HG03064 (cell line): Measurements from ENCODE around the gene PTPN1.
"Not testable (repeated sequence)": the region's sequence is repeated elsewhere in the genome, so short reads cannot be mapped to it uniquely, and the experiment has no call there.

Source experiments
- ATAC-seq: cut with Tn5 transposase; IDR thresholded peaks from one replicate; pipeline ENCODE4 v1.9.1; 2021; ENCODE audit warnings: low read depth; ENCODE audit not compliant: unreplicated experiment

The PTPN1 gene

DNA sequence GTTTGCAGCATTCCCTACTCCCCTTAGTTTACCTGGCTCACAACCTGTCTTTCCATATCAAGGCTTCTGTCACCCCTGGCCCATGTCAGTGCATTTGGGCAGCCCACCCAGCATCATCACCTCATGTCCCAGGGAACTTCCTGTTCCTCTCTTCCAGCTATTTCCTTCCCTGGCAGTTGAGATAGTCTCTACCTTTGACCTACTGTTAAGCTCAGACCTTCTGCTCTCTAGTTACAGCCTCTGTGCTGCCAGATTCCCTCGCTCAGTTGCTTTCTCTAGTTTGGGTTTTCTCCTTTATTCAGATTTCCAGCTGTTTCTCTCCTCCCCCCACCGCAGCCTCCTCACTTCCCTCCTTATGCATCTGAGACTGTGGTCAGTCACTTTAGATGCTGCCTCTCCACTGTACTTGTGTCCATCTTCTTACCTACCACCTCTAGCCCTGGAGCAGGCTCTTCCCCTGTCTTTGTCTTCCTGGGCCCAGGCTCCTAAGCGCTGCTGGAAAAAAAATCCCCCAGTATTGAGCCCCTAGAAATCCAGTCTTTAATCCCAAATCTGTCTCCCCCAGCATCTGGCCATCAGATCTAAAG lies 16.3 kb downstream of the PTPN1 start:
- no peak for ATAC-seq

DNA sequence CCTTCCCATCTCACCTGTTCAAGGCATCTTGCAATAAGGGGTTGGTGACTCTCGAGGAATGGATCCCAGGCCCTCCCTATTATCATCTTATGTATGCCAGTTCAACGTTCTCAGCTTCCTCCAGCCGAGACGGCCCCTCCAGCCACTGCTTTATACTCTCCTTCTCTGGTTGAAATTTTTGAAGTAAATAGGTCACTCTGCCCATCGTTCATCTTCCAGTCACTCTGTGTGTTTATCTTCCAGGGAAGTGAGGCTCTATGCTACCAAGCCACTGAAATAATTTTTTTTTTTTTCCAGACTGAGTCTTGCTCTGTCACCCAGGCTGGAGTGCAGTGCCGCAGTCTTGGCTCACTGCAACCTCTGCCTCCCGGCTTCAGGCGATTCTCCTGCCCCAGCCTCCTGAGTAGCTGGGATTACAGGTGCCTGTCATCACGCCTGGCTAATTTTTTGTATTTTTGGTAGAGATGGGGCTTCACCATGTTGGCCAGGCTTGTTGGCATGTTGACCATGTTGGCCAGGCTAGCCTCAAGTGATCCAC lies 17.0 kb downstream of the PTPN1 start:
- ATAC-seq = no peak

DNA sequence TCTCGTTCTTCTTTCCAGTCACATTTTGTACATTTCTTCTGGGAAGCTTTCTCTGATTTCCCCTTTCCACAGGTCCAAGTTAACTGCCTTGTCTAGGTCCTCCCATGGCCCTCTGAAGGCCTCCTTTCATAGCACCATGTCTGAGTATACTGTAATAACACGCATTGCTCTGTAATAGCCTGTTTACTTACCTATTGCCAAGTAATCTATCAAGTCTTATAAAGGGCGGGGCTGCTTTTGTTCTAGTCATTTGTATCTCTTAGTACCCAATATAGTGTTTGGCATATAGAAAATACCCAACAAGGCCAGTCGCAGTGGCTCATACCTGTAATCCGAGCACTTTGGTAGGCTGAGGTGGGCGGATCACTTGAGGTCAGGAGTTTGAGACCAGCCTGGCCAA lies 17.9 kb downstream of the PTPN1 start:
- no peak for ATAC-seq

DNA sequence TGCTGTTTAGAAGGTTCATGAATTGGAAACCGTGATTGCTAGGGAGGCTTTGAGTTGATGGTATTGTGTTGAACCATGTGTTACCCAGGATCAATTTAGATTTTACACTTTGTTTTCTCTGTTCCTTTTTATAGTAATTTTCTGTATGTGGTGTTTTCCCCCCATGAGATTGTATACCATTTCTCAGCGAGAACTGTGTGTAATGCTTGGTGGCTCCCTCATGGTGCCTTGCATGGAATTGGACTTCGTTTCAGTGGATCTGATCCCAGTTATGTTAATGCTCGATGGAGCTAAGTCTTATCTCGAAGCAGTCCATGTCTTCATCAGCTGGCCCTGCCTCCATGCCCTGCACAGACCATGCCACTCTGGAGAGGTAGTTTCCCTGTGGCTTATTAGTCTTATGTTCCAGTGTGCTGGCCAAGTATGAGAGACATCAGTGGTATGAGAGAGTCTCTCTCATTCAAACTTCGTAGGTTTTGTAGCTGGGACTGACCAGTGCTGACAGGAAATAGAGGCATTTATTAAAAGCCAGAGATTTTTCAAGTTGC lies 18.7 kb downstream of the PTPN1 start:
- ATAC-seq = no peak

DNA sequence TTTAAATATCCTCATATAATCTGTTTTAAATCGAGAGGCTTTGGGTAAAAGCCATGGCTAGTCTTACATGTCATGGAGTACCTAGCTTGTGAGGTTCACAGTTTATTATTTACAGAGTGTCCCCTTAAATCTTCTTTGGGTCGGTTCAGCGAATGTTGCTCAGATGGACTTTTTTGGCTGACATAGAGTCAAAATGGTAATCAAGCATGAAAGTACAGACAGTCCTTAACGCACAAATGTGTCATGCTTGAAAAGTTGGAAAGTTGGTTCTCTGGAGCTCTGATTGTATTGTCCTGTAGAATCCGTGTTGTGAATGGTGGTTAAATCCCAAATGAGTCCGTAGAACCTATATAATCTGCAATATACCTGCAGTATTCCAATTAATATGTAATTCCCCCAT lies 22.0 kb downstream of the PTPN1 start:
- no peak for ATAC-seq

DNA sequence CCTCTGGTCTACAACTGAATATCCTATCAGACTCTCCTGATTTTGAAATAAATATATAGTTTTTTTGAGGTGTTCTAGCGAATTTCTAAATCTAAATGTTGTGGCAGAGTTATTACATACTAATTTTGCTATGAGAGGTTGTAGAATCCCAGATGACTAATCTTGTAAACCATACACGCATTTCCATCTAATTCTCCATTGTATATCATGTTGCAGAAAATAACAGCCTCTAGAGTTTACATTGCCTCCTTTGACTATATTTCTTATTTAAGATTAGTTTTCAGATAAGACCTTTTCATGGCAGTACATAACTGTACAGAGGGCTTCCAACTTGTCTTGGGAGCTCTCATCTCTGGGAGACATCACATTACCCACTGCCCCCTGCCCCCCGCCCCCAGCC lies 22.9 kb downstream of the PTPN1 start:
- ATAC-seq = no peak

DNA sequence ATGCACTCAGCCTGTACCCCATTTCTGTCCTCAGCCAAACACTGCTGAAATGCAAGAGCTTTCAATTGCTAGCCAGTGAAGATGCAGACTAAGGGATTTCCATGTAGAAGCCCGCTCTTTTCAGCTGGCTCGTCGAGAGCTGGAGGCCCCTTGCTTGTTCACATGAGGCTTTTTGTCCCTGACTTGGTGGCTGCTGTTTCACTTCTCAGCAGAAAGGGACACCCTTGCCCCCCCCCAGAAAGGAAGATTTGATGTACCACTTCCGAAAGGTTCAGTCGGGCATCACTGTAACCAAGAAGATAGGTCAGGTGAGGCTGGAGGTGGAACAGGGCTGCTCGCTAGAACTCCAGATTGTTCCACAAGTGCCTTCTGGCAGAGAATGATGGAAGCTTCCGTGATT lies 23.3 kb downstream of the PTPN1 start:
- no peak for ATAC-seq

DNA sequence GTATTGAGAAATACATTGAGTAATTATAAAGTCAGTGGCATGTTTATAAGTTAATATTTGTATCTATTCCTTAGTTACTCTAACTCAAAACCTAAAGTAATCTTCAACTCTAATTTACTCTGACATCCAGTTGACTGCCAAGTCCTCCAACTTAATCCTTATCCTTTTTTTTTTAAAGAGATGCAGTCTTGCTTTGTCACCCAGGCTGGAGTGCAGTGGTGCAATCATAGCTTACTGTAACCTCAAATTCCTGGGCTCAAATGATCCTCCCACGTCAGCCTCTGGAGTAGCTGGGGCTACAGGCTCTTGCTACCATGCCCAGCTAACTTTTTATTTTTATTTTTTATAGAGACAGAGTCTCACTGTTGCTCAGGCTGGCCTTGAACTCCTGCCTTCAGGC lies 24.4 kb downstream of the PTPN1 start:
- ATAC-seq = no peak

DNA sequence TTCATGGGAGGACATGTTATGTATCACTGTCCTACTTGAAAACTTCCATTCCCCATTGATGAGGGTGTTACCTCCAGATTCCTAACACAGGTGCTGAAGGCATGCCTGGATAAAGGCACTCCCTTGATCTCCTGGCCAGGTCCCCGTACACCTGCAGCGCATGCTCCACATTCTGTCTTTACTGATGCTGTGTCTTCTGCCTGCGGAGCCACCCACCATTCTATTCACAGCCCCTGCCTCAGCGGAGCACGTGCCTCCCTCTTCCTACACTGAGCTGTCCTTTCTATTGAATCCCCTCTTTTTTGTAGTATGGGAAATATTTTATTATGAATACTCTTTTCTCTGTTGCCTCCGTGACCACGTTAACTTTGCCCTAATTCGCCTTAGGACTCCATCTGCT lies 25.0 kb downstream of the PTPN1 start:
- ATAC-seq = no peak

DNA sequence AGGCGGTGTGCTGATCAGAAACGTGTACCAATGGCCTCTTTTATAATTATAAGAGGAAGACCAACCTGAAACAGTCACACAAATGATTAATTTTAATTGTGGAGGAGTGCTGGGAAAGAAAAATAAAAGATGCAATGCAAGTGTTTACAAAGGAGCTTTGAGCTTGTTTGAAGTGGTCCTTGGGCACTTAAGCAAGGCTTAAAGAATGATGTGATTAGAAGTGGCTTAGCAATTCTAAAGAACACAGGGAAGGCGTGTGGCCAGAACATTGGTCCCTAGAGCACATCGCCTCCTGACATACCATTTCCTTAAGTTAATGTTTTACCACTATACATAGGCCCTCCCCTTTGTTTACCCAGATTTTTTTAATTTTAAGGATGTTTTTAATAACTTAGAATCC lies 26.1 kb downstream of the PTPN1 start:
- ATAC-seq = no peak

DNA sequence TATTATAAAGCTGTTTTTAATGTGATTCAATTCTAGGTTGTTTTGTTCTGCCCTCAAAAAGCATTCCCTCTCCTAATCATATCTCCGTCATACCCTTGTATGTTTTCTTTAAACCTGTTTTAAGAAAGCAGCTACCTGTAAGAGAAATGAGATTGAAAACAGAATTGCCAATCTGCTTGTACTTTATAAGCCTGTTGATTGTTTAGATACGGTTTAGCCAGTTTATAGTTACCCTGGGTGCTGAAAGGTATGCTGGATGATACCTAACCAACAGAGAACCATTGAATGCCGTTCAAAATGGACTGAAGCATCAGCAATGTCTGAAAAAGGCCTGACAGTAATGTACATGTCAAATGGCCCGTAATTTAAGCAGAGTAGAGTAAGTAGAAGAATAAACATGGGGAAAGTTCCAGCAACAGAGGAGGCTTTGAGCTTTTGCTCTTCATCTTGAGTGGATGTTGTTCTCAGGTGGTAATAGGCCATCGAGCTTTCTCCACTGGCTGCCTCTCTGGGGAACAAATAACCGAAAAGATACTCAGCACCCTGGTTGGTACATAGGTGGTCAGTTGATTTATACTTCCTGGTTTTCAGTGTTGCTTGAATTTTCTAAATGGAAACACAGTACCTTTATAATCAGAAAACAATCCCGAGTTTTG lies 27.5 kb downstream of the PTPN1 start:
- no peak for ATAC-seq

DNA sequence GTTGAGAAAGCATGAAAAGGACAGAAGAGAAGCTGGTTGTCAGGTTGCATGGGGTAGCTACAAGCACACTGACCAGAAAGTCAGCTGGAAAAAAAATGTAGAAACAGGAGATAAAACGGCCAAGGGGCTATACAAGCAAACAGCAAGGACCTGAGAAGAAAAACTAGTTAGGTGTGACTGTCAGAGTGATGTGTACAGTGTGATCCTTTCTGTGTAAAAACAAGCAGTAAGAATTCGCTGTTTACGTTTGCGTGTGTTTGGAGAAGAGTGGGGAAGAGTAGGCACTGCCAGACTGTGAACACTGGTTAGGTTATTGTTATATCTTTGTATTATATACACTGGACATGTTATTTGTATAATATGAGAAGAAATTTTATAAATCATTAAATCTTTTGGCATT lies 28.1 kb downstream of the PTPN1 start:
- no peak for ATAC-seq

DNA sequence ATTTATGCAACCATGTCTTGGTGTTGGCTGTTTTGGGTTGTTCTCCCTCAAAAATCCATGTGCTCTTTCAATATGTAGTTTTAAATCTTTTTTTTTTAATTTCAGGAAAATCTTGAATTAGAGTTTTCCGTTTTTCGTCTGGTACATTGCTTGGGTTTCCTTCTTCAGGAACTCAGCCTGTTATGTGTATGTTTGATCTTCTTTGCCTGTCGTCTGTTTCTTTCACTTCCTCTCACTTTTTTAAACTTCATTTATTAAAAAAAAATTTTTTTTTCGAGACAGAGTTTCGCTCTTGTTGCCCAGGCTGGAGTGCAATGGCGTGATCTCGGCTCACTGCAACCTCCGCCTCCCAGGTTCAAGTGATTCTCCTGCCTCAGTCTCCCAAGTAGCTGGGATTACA lies 29.6 kb downstream of the PTPN1 start:
- ATAC-seq = not testable (repeated sequence)

DNA sequence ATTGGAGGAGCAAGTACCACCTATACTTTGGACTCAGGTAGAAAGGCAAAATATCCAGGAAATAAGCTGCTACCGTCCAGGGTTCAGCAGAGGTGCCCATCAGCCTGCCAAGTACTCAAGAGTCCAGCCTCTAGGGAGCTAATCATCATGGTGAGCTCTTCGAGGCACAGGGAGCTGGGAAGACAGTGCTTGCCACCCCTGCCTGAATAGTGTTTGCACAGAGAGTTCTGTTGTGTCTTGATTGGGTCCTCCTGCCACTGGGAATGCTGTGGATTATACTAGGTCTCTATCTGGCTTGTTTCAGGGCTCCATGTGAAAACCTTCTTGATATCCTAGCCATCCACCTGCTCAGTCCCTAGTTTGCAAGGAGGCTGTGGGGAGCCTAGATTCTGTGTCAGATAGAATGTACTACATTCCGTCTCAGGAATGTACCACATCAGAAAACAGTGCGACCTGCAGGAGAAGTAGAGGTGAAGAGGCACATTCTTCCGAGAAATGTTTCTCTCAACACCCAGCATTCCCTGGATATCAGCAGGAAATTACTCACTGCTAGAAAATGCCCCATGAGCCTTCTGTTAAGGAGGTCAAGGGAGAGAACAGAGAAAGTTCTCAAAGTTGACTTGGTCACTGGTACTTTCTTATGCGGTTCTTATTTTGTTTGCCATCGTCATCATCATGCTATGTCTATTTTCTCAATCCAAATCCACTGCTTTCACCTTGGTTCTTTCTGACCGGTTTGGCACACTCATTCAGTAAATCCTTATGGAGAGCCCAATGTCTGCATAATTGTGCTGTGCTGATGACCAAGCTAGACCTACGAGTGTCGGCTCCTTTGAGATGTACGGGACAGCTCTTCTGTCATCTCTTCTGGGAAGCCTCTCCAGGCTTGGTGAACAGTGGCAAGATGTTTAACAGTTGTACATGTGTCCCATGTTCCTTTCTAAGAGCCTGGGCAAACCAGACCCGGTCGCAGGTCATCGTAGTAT lies 30.7 kb downstream of the PTPN1 start:
- no peak for ATAC-seq

DNA sequence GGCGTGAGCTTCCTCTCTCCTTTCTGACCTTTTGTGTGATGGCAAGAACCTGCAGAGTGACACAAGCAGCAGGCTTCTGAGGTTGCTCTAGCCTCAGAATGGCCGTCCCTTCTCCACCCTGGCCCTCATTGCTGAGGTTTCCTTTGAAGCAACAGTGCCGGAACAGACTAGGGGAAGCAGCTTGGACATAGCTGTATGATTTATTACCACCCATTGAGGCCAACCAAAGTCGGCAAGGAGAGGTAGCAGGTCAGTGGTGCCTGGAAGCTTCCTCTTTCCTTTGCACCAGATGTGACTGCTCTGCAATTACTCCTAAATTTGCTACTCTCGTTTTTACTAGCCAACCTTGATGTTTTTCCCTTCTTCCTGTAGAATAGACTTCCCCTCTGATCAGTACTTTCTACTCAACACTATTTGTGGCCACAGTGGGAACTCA lies 31.4 kb downstream of the PTPN1 start:
- no peak for ATAC-seq

DNA sequence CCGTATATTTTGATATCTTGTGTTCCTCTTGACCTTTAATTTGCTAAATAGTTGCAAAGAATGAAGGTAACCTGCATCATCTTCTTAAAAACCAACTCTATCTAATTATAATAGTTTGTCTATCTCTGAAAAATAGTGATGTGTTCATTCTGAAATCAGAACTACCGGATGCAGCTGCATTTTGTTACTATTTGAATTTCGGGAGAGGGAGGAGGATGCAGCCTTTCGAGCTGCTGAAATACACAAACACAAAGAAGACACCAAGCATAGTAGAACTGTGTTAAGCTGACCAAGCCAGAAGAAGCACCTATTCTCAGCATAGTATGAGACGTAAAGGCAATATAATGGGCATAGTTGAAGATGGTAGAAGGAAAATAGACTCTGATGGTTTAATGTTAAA lies 33.1 kb downstream of the PTPN1 start:
- ATAC-seq = no peak

DNA sequence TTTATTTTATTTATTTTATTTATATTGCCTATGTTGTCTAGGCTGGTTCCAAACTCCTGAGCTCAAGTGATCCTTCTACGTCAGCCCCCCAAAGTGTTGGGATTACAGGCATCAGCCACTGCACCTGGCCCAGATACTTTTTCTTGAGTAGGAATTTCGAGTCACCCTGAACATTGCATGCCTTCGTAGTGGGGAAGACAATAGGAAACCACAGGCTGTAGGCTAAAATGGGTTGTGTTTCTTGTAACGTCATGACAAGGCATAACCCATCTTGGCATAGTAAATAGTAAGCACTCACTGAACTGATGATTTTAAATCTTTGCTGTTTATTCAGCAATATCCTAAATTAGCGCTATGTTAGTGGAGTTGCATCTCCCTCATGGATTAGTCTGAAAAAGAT lies 34.9 kb downstream of the PTPN1 start:
- no peak for ATAC-seq

DNA sequence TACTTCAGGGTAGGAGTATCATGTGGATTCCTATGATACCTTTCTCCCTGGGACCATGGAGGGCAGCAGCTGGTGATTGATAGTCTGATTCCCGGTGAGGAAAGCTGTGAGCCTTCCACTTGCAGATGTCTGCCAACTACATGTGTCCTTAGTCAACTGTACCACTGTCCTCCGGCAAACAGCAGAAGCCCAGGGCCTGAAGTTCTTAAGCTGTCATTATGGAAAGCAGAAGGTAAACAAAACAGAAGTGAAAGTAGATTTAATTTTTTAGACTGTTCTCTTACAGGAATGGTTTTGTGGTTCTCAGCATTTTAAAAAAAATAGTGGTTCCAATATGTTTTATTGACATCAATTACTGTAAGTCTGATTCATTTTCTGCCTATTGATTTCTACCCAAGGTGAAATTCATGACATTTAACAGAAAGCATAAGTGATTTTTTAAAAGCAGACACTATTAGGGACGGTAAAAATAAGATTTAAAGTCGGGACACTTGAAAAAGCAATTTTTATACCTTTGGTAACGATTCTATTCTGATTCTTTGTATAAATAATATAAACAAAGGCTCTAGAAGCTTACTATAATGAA lies 36.6 kb downstream of the PTPN1 start:
- ATAC-seq = no peak

DNA sequence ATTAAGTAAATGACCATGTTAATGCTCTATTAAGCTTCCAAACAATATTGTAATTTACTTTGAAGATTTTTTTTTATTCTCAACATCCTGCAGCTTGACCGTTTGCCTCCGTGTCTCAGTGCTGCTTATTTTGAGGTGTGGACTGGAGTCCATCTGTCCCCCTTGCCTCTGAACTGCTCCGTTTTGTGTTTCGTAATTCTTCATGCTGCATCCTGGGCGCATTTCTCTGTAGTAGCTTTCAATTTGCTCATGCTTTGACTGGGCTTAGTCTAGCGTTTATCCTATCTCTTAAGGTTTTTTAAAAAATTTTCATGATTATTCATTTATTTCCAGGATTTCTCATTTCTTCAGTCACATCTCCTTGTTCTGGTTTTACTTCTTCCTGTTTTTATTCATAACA lies 37.8 kb downstream of the PTPN1 start:
- ATAC-seq = no peak

DNA sequence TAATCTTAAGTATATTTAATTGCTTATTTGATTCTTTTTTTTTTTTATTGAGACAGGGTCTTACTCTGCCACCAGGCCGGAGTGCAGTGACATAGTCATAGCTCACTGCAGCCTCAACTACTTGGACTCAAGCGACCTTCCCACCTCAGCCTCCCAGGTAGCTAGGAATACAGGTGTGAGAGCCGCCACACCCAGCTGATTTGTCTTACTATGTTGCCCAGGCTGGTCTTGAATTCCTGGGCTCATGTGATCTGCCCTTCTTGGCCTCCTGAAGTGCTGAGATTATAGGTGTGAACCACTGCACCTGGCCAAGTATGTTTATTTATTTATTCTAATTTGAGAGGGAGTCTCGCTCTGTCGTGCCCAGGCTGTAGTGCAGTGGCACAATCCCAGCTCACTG lies 38.2 kb downstream of the PTPN1 start:
- no peak for ATAC-seq

DNA sequence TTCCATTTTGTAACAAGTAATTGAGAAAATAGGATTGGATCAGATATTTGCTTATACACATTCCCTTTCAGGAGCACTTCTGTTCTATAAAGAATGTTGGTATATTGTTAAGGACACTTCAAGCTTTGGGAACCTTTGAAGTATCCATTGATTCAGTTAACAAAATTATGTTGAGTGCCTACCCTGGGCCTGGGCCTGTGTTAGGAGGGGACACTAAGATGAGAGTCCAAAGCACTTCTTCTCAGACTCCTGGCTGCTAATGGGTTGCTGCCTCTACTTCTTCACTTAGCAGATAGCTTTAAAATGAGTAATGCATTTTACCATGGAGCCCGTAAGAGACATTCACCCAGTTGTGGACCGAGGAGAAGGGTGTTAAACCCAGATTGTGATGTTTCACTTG lies 40.3 kb downstream of the PTPN1 start:
- ATAC-seq = no peak
